SKM-1 (cell line): Measurements from ENCODE around the gene CYP8B1.

Experiments
- DNase-seq: peaks from one replicate; lab custom pipeline; 2025; ENCODE audit not compliant: unreplicated experiment; lab: John Stamatoyannopoulos, UW

The CYP8B1 gene

GRCh38 chr3:42853739-42854302 is 21.9 kb downstream of the CYP8B1 start:
- no peak for DNase-seq

- DNase-seq: no peak
Measured at GRCh38 chr3:42853056-42853455, 22.6 kb downstream of the CYP8B1 start.

GRCh38 chr3:42852441-42852840 is 23.2 kb downstream of the CYP8B1 start:
- no peak for DNase-seq

- DNase-seq: no peak
Measured at GRCh38 chr3:42851228-42851834, 24.3 kb downstream of the CYP8B1 start.

GRCh38 chr3:42850263-42850662 is 25.4 kb downstream of the CYP8B1 start:
- no peak for DNase-seq

GRCh38 chr3:42849017-42849416 is 26.7 kb downstream of the CYP8B1 start:
- DNase-seq: no peak

GRCh38 chr3:42847731-42848130 is 27.9 kb downstream of the CYP8B1 start:
- no peak for DNase-seq

- DNase-seq: peak; percentile 87
Measured at GRCh38 chr3:42846685-42847522, 28.8 kb downstream of the CYP8B1 start.

- no peak for DNase-seq
Measured at GRCh38 chr3:42844815-42845214, 30.9 kb downstream of the CYP8B1 start.

GRCh38 chr3:42844412-42844713 is 31.3 kb downstream of the CYP8B1 start:
- no peak for DNase-seq

GRCh38 chr3:42843713-42844411 is 31.8 kb downstream of the CYP8B1 start:
- DNase-seq: no peak

- DNase-seq: no peak
Measured at GRCh38 chr3:42841332-42841731, 34.3 kb downstream of the CYP8B1 start.

- peak; percentile 85 for DNase-seq
Measured at GRCh38 chr3:42839616-42840015, 36.1 kb downstream of the CYP8B1 start.

- DNase-seq: no peak
Measured at GRCh38 chr3:42838571-42838970, 37.1 kb downstream of the CYP8B1 start.

- DNase-seq: no peak
Measured at GRCh38 chr3:42836150-42837123, 39.2 kb downstream of the CYP8B1 start.

- DNase-seq: peak; percentile 28
Measured at GRCh38 chr3:42831321-42831713, 44.4 kb downstream of the CYP8B1 start.

GRCh38 chr3:42830437-42831320 is 45.0 kb downstream of the CYP8B1 start:
- DNase-seq: peak; percentile 74

GRCh38 chr3:42829628-42830436 is 45.8 kb downstream of the CYP8B1 start:
- DNase-seq: no peak

- no peak for DNase-seq
Measured at GRCh38 chr3:42829083-42829627, 46.5 kb downstream of the CYP8B1 start.
